H1 (cell line): ENCODE measurements around the gene MAN1A2. TPM values are rescaled to one million over a fixed set of nuclear protein-coding genes. Genes with fewer than 3 reads are reported as not detected.

ENCODE experiments used
- ASH2L ChIP-seq: fragments of 200-600, 300-600 bp; sonication (generic); IDR thresholded peaks from one replicate; pipeline ENCODE4 v1.7.1; 2017; ENCODE audit warnings: low read length
- BACH1 ChIP-seq: IDR thresholded peaks from 2 replicates; pipeline ENCODE4 v1.6.1; 2012; ENCODE audit warnings: low read length, improper control_type of control experiment
- PHF8 ChIP-seq: fragments of 200-600 bp; sonication (generic); conservative IDR thresholded peaks from 2 replicates; pipeline ENCODE4 v1.7.1; 2012; ENCODE audit warnings: low read depth, mild to moderate bottlenecking, inconsistent platforms, low read length, moderate library complexity
- TAF7 ChIP-seq: optimal IDR thresholded peaks from 2 replicates; pipeline ENCODE3; 2011; ENCODE audit warnings: low read depth, mild to moderate bottlenecking, inconsistent platforms, low read length, moderate library complexity, borderline replicate concordance
- ZNF274 ChIP-seq: IDR thresholded peaks from 2 replicates; pipeline ENCODE4 v1.7.0; 2012; ENCODE audit warnings: low read length, borderline replicate concordance; ENCODE audit errors: extremely low read depth
- polyA plus RNA-seq, 7 experiments: library from polyadenylated mRNA; depleted of rRNA in 3 of 7; stranded (reverse) in 5 of 7; unstranded in 2 of 7; fragments of >200 nt in 5 of 7; fragments of 200-250 nt in 2 of 7; gene quantifications; 1 replicate in 5 of 7; 2 replicates in 1 of 7; 4 replicates in 1 of 7; pipeline versions ENCODE4 v1.2.1 to v1.2.3, GENCODE V29; 2011 to 2013; ENCODE audit warnings: missing spikeins in 2 of 7, mixed read lengths in 2 of 7
- total RNA-seq: library from RNA; stranded (reverse); fragmentation: NEBNext Ultra II Directional; extraction: Animal tissue kit (Norgen Biotek cat#: 25700); gene quantifications from 2 replicates; pipeline ENCODE4 v1.2.1, GENCODE V29; 2021
- TF ChIP-seq, protein P1 (sequence below): fragments of 300-600 bp; sonication (generic); IDR thresholded peaks from 2 replicates; pipeline ENCODE4 v1.7.1; 2012; ENCODE audit warnings: low read length, moderate library complexity, mild to moderate bottlenecking, inconsistent platforms; ENCODE audit not compliant: insufficient replicate concordance
- TF ChIP-seq, protein P2 (sequence below), 3 experiments: IDR thresholded peaks; 1 replicate in 2 of 3; 2 replicates in 1 of 3; pipeline versions ENCODE4 v1.5.1 to v1.6.1; 2011; ENCODE audit warnings: low read length in 3 of 3, mild to moderate bottlenecking in 3 of 3, inconsistent platforms in 2 of 3, low read depth in 1 of 3, moderate library complexity in 1 of 3; ENCODE audit not compliant: insufficient read depth in 1 of 3; ENCODE audit errors: control extremely low read depth in 1 of 3

The MAN1A2 gene
- total and polyA plus RNA-seq, 2 of the 8 experiments (the other 6 are each of a cell fraction or from before 2014, with no cell fraction given) = 5.5 to 18.8 TPM

DNA sequence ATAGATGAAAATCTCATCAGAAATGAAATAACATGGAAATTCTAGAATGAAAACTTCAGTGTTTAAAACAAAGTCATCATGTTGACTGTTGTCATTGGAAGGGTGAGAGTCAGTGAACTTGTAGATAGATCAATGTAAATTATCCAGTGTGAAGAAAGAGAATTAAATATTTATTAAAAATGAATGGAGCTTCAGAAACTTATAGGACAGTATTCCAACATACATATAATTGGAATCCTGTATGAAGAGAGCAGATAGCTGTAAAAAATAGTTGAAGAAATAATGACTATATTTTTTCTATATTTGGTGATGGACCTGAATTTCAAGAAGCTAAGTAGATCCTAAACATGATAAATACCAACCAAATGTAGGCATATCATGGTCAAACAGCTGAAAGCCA, 60.0 kb downstream of the MAN1A2 start (continued):
- TF ChIP-seq, protein P1, sequence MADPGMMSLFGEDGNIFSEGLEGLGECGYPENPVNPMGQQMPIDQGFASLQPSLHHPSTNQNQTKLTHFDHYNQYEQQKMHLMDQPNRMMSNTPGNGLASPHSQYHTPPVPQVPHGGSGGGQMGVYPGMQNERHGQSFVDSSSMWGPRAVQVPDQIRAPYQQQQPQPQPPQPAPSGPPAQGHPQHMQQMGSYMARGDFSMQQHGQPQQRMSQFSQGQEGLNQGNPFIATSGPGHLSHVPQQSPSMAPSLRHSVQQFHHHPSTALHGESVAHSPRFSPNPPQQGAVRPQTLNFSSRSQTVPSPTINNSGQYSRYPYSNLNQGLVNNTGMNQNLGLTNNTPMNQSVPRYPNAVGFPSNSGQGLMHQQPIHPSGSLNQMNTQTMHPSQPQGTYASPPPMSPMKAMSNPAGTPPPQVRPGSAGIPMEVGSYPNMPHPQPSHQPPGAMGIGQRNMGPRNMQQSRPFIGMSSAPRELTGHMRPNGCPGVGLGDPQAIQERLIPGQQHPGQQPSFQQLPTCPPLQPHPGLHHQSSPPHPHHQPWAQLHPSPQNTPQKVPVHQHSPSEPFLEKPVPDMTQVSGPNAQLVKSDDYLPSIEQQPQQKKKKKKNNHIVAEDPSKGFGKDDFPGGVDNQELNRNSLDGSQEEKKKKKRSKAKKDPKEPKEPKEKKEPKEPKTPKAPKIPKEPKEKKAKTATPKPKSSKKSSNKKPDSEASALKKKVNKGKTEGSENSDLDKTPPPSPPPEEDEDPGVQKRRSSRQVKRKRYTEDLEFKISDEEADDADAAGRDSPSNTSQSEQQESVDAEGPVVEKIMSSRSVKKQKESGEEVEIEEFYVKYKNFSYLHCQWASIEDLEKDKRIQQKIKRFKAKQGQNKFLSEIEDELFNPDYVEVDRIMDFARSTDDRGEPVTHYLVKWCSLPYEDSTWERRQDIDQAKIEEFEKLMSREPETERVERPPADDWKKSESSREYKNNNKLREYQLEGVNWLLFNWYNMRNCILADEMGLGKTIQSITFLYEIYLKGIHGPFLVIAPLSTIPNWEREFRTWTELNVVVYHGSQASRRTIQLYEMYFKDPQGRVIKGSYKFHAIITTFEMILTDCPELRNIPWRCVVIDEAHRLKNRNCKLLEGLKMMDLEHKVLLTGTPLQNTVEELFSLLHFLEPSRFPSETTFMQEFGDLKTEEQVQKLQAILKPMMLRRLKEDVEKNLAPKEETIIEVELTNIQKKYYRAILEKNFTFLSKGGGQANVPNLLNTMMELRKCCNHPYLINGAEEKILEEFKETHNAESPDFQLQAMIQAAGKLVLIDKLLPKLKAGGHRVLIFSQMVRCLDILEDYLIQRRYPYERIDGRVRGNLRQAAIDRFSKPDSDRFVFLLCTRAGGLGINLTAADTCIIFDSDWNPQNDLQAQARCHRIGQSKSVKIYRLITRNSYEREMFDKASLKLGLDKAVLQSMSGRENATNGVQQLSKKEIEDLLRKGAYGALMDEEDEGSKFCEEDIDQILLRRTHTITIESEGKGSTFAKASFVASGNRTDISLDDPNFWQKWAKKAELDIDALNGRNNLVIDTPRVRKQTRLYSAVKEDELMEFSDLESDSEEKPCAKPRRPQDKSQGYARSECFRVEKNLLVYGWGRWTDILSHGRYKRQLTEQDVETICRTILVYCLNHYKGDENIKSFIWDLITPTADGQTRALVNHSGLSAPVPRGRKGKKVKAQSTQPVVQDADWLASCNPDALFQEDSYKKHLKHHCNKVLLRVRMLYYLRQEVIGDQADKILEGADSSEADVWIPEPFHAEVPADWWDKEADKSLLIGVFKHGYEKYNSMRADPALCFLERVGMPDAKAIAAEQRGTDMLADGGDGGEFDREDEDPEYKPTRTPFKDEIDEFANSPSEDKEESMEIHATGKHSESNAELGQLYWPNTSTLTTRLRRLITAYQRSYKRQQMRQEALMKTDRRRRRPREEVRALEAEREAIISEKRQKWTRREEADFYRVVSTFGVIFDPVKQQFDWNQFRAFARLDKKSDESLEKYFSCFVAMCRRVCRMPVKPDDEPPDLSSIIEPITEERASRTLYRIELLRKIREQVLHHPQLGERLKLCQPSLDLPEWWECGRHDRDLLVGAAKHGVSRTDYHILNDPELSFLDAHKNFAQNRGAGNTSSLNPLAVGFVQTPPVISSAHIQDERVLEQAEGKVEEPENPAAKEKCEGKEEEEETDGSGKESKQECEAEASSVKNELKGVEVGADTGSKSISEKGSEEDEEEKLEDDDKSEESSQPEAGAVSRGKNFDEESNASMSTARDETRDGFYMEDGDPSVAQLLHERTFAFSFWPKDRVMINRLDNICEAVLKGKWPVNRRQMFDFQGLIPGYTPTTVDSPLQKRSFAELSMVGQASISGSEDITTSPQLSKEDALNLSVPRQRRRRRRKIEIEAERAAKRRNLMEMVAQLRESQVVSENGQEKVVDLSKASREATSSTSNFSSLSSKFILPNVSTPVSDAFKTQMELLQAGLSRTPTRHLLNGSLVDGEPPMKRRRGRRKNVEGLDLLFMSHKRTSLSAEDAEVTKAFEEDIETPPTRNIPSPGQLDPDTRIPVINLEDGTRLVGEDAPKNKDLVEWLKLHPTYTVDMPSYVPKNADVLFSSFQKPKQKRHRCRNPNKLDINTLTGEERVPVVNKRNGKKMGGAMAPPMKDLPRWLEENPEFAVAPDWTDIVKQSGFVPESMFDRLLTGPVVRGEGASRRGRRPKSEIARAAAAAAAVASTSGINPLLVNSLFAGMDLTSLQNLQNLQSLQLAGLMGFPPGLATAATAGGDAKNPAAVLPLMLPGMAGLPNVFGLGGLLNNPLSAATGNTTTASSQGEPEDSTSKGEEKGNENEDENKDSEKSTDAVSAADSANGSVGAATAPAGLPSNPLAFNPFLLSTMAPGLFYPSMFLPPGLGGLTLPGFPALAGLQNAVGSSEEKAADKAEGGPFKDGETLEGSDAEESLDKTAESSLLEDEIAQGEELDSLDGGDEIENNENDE = no peak
- TF ChIP-seq, protein P2, sequence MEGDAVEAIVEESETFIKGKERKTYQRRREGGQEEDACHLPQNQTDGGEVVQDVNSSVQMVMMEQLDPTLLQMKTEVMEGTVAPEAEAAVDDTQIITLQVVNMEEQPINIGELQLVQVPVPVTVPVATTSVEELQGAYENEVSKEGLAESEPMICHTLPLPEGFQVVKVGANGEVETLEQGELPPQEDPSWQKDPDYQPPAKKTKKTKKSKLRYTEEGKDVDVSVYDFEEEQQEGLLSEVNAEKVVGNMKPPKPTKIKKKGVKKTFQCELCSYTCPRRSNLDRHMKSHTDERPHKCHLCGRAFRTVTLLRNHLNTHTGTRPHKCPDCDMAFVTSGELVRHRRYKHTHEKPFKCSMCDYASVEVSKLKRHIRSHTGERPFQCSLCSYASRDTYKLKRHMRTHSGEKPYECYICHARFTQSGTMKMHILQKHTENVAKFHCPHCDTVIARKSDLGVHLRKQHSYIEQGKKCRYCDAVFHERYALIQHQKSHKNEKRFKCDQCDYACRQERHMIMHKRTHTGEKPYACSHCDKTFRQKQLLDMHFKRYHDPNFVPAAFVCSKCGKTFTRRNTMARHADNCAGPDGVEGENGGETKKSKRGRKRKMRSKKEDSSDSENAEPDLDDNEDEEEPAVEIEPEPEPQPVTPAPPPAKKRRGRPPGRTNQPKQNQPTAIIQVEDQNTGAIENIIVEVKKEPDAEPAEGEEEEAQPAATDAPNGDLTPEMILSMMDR (IDR thresholded peaks at IDR 0.05; ENCODE audit: control extremely low read depth in 1 of 3, insufficient read depth in 1 of 3, low read depth in 1 of 3, low read length in 3 of 3) = no peak
- TF ChIP-seq PHF8 (no peak), ASH2L (no peak), BACH1 (no peak), TAF7 (no peak), ZNF274 (no peak)
- TF ChIP-seq, all 59 proteins: peak for 0
